GM19023 (cell line): ENCODE results near the gene CLASP1.
"Not testable (repeated sequence)": the region's sequence is repeated elsewhere in the genome, so short reads cannot be mapped to it uniquely, and the experiment has no call there.

ENCODE experiments used
- ATAC-seq: cut with Tn5 transposase; IDR thresholded peaks from one replicate; pipeline ENCODE4 v1.9.1; 2021; ENCODE audit warnings: mild to moderate bottlenecking, moderate library complexity; ENCODE audit not compliant: unreplicated experiment

Gene CLASP1

DNA sequence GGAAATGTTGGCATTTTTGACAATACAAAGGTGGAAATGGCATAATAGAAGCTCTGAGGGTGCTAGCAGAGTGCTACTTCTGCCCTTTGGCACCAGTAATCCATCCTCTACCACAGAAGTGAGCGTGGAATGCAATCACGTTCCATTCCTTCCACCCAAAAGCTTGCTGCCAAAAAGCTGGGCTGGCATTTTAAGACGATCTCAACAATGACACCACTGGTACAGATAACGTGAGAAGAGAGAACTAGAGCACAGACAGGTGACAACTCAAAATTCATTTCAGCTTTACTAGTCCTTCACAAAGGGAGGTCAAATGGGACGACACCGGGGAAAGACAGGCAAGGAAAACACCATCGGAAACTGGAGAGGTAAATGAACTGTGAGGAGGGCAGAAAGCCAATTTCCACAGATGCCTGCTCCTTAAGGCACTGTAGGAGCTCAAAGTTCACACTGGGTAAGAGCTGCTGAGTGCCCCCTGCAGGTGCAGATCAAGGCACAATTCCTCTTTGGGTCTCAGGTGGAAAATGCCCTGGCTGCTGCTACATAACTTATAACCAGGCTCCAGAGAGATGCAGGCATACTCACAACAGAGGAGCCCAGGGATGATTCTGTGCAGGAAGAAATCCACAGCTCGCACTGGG lies 169.3 kb downstream of the CLASP1 start:
- no peak for ATAC-seq

DNA sequence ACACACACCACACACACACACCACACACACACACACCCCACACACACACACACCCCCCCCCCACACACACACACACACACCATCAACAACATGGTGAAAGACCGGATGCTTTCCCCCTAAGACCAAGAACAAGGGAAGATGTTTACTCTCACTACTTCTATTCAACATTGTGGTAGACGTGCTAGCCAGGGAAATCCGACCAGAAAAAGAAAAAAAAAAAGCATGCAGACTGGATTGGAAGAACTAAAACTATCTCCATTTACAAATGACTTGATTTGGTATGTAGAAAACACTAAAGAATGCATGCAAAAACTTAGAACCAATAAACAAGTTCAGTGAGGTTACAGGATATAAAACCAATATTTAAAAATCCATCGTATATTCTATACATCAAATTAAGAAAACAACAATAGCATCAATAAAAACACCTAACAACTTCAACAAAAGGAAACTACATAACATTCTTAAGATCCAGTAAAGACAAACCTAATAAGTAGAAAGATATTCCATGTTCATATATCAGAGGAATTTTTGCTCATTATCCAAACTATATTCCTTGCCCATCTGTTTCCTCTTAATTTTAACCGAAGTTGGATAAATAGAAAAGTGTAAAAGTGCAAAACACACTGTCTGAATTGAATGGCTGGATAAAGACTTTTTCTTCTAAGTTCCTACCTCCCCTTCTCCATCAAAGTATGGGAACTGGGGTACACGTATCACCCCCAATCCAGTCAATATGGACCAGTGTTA lies 170.1 kb downstream of the CLASP1 start:
- no peak for ATAC-seq

DNA sequence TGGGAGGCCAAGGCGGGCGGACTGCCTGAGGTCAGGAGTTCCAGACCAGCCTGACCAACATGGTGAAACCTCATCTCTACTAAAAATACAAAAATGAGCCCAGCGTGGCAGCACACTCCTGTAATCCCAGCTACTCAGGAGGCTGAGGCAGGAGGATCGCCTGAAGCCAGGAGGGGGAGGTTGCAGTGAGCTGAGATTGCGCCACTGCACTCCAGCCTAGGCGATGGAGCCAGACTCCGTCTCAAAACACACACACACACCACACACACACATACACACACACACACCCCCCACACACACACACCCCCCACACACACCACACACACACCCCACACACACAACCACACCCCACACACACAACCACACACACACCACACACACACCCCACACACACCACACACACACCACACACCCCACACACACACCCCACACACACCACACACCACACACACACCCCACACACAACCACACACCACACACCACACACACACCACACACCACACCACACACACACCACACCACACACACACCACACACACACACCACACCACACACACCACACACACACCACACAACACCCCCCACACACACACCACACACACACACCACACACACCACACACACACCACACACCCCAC lies 170.8 kb downstream of the CLASP1 start:
- ATAC-seq, result not testable (repeated sequence)

DNA sequence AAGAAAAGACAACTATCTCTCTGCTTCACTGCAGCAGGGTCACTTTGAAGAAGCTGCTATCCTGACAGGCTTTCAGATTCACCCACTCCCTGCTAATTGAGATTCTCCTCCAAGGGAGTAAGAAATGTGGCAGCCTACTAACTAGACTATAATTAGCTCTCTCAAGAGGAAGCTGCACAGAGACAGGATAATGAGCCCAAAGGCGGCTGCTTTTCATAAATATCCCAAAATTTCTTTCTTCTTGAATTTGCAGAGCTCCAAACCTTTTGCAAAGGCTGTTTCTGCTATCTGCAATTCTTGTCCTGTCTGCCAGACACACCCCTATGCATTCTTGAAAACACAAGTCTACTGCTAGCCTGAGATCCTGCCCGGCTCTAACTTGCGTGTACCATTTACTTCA lies 172.6 kb downstream of the CLASP1 start:
- no peak for ATAC-seq

DNA sequence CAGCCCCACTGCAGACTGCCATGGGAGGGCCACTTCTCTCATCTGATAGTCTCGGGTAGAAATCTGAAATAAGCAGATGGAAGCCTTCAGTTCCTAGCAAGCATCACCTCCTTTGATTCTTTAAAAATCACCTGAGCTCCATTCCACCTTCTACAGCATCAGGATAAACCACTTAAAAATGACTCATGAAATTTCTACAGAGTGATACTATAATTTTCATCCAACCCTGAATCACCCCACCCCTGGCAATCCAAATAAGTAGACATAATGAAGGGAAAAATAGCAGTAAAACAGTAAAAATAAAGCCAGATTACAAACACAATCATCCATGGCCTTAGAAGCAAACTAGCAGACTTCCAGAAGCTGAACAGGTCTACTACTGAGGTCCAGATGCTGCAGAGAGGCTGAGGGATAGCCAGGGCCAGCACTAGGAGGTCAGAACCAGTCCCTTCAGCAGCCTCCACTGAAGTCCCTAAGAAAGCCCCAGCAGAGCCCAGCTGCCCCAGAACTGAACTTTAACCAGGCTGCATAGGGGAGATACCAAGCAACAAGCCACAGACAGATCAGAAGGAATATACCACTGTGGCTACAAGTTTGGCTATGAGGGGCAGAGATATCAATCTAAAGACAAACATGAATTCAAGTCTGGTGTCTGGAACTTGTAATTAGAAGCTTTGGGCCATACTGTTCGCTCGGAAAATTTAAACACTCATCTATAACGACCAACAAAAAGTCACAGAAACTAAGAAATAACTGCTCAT lies 173.3 kb downstream of the CLASP1 start:
- ATAC-seq, result no peak

DNA sequence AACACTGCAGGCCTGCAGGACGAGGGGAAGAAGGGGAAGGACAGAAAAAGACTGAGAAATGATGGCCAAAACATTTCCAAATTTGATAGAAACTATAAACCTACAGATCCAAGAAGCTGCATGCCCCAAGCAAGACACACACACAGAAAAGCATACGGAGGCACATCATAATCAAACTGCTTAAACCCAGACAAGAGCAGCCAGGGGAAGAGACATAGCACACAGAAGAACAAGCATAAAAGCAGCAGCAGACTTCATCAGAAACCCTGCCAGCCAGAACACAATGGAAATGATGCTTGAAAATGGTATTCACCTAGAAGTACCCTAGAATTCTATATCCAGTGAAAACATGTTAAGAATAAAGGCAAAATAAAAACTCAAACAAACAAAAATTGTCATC lies 175.8 kb downstream of the CLASP1 start:
- no peak for ATAC-seq

DNA sequence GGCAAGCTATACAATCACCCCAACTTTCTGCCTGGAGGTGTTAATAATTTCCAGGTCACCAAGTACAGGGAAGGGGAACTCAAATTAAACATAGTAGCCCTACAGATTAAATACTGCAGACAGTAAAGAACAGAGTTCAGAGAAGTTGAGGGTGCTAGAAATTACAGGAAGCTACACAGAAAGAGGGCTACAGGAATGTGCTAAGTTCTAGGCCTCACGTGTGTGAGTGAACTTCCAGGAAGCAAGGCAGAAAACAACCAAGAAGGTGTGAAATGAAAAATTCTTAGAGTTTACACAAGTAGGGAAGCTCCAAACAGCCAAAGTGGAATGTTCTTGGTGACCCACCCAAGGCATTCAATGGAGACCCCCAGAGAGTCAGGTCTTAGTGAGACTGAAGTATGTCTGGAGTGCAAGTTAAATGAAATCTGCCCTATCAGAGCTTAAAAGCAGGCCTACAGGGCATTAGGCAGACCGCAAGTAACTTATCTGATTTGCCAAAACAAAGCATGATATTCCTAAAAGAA lies 176.7 kb downstream of the CLASP1 start:
- ATAC-seq, result no peak

DNA sequence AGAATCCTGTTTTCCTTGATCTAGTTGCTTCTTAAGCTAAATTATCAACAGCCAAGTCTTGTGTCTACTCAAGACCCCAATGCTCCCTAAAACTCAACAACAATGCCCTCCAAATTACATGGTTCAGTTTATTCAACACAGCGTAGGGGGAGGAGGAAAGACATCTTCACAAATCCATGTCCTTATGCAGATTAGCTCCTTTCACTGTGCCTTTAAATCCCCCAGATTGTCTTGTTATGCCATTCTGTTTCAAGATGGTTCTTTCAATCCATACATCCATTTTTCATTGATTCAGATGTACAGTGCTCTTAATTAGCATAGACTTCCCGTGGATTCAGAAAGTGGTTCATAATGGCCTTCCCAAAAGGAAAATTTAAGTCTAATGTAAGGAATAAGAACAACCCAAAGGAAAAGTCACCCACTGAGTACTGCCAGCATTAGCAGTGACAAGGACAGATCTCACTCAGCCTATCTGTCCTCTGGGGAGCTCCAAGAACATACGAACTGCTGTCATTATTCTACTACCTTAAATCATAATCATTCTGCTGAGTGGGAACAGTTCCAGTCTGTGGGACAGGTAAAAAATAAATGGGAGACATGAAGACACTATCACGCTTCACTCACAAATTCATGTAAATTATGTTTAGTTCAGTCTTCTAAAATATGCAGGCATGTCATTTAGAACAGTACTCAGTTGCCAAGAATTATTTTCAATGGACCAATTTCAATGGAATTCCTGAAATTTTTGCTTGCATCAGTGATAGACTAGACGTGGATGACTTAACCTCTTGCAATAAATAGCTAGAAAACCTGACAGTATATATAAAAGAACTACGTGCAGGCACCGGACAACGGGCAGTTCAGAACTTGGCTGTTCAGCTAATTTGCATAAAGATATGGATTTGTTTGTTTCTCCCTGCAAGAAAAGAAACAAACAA lies 177.5 kb downstream of the CLASP1 start:
- no peak for ATAC-seq

DNA sequence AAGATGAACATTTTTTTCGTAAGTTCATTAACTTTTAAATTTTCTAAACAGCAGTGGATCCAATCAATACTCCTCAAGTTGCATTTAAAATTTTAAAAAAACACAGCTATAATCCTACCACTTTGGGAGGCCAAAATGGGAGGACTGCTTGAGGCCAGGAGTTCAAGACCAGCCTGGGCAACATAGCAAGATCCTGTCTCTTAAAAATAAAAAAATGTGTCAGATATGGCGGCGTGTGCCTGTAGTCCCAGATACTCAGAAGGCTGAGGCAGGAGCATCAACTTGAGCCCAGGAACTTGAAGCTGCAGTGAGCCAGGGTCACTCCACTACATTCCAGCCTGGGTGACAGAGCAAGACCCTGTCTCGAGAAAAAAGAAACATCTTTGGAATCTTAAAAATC lies 178.3 kb downstream of the CLASP1 start:
- ATAC-seq, result no peak

DNA sequence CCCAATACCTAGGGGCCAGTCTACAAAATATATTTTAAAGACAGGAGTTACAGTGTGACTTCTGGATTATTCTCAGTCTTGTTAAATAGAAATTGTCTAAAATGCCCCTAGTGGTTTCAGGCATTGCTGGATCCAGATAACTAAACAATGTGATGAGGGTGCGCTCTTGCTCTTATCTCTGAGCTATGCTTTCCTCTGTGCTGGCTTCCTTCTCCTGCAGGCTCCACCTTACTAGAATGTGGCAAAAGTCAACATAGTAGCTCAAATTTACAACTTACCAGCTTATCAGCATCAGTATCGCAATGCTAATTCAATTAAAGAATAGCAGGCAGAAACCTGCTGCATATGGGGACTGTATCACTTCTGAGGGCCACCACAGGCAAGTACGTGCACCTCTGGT lies 179.9 kb downstream of the CLASP1 start:
- ATAC-seq, result no peak

DNA sequence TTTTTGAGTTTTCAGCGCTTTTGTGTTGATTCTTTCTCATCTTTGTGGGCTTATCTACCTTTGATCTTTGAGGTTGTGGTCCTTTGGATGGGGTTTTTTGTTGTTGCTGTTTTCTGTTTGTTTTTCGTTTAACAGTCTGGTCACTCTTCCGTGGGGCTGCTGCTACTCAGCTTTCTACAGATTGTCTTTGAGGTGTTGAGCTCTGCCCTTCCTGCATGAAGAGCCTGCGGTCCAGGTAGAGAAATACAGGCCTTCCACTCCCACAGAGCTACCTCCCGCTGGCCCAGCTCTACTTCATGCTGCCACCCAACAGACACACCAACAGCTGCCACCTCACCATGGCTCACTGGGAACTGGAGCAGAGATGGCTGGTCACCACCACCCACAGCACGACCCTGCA lies 180.3 kb downstream of the CLASP1 start:
- ATAC-seq, result no peak

DNA sequence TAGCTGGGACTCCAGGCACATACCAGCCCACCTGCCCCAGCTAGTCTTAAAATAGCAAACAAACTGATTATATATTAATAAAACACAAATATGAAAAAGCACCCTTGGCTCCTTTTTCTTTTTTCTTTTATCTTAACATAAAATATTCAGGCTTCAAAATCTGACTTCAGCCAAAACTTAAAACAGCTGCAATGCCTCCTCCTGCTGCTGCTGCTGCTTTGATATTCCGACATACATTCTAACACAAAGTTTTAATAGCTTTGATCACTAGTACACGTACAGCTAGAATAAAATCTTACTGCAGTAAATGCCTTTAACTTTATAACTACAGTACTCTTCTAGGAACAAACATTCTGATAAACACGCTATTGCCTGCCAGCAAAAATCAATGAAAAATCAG lies 190.0 kb downstream of the CLASP1 start:
- ATAC-seq, result no peak

DNA sequence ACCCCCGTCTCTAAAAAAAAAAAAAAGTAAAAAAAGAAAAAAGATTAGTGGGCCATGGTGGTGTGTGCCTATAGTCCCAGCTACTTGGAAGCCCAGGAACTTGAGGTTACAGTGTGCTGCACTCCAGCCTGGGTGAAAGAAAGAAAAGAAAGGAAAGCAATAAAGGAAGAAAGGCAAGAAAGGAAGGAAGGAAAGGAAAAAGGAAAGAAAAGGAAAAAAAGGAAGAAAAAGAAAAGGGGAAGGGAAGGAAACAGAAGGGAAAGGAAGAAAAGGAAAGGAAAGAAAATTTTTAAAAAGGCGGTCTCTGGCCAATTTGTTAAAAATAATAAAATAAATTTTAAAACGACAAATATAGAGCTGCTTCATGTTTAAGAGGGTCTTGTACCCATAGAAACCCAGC lies 192.9 kb downstream of the CLASP1 start:
- ATAC-seq, result no peak

DNA sequence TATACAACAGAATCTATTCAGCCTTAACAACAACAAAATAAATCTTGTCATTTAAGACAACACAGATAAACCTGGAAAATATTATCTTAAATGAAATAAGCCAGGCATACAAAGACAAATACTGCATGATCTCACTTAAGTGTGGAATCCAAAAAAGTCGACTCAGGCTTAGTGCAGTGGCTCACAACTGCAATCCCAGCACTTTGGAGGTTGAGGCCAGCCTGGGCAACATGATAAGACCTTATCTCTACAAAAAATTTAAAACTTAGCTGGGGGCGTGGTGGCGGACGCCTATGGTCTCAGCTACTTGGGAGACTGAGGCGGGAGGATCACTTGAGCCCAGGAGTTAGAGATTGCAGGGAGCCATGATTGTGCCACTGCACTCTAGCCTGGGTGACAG lies 193.8 kb downstream of the CLASP1 start:
- no peak for ATAC-seq

DNA sequence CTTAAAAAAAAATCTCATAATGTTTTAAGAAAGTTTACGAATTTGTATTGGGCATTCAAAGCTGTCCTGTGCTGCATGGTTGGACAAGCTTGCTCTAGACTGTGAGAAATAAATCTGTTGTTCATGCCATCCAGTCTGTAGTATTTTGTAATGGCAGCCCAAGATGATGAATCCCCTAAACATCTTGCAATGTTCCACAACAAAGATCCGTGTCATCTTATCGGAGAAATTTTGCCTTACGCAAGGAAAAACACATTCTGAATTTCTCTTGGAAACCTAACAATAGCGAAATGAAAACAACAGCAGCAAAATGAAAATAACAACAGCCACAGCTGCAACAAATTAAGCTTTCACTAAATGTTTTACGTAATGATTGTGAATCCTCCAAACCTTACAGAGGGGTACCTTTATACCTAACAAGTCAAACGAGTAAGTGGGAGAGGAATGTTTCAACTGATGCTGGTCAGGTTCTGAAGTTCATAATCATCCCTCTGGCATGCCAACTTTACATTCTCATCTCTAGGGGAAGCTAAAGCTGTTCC lies 194.6 kb downstream of the CLASP1 start:
- no peak for ATAC-seq

DNA sequence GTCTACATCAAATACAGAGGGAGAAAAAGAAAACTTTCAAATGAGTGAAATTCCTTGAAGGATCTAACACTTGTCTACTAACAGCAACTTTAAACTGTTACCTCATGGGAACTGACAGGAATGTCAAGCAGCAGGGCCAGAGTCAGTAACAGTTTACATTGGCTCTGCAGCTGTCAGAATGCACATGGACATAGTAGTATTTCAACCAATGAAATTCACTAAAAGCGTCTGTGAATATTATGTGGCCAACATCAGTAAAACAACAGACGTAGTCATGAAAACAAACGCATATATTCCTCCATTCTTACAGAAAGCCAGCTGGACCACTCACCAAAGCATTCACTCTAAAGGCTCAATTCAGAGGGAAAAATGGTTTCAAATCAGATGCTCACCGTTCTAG lies 197.9 kb downstream of the CLASP1 start:
- no peak for ATAC-seq

DNA sequence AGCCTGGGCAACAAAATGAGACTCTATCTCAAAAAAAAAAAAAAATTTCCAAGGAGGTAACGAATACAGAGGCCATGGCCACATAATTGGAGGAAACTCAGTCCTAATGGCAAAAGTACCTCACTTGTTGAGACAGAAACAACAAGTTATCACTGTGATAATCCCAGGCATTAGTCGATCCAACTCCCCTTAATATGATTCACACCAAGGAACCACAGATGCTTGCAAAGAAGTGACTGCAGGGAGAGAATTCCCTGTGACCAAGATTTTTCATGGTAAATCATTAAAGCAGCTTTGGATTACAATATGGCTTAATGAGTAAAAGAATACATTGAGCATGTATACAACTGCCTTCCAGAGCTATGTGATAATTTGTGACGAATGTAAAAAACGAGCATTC lies 199.0 kb downstream of the CLASP1 start:
- ATAC-seq, result no peak

DNA sequence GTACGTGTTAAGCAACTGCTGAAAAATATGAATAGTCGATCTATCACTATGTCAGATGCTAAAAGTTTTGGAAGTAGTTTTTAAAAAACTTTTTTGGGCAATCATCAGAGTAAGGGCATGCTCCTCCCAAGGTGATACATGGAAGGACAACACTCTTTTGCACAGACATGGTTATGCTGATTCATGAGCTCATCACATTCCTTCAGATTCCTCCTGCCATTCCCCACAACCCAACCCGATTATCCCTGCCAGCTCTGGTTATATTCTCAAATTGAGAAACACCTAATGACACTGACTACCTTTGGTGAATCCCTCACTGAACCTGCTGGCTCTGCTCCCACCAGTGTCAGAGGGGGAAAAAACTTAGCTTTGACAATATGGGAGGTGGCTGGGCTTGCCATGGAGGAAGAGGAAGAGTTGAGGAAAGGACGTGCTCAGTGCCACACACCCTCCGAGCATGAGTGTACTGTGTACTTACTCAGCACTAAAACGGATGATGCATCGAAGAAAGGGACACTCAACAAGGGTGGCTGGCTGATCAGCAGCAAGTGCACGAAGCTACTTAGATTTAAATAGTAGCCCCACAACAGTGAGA lies 202.5 kb downstream of the CLASP1 start:
- ATAC-seq, result no peak

DNA sequence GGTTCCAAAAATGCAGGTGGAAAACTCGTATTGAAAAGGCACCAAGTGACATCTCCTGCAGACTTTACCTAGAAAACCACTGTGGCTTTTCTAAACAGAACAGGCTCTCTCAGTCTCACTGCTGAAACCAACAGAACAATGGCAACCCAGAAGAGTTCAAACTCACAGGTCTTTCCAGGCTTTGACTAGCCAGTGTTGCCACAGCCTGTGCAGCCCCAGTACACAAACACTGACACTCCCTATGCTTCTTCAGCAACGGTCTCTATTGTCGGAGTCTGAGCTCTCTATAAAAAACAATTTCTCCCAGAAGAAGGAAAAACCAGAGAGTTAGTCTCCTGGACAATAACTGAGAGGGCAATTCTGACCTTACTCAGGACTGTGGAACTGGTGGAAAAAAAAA lies 206.4 kb downstream of the CLASP1 start:
- no peak for ATAC-seq

DNA sequence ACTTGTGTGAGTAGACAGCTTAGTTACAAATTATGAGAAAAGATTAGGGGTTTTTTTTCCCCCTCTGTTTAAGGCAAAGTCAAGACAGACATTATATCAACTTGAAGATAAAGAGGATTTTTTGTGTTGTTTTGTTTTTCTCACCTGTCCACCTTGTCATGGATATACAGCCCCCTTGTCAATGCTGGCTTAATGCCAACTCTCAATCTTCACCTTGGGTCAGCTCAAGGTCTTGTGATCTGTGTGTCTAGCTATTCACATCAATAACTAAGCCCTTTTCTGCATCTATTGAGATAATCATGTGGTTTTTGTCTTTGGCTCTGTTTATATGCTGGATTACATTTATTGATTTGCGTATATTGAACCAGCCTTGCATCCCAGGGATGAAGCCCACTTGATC lies 211.0 kb downstream of the CLASP1 start:
- not testable (repeated sequence) for ATAC-seq
